ENCODE measurements around the gene C1orf21.

Gene C1orf21

GRCh38 chr1:184617433-184618029, 230.7 kb downstream of the C1orf21 start:
- Histone ChIP-seq H3K4me3 (ENCODE audit: low read depth, low read length) (no peak overlapping the region), H3K36me3 (ENCODE audit: control insufficient read depth, insufficient read depth, low read length) (no peaks in the 10 kb centered on the region), H3K27ac (ENCODE audit: low read depth, low read length) (no peak overlapping the region), H3K27me3 (ENCODE audit: control insufficient read depth, insufficient read depth, low read length) (no peaks in the 10 kb centered on the region), H3K4me1 (ENCODE audit: control insufficient read depth, insufficient read depth, low read length) (no peaks in the 10 kb centered on the region), H3K9ac (ENCODE audit: low read length) (no peak overlapping the region), H3K9me3 (ENCODE audit: control insufficient read depth, insufficient read depth, low read depth, low read length) (no peaks in the 10 kb centered on the region)

- no peaks in the 10 kb centered on the region for H3K4me1 ChIP-seq (ENCODE audit: control insufficient read depth, insufficient read depth, low read length)
- H3K9me3 ChIP-seq (ENCODE audit: control insufficient read depth, insufficient read depth, low read depth, low read length) = no peaks in the 10 kb centered on the region
- H3K36me3 ChIP-seq (ENCODE audit: control insufficient read depth, insufficient read depth, low read length) = no peaks in the 10 kb centered on the region
- H3K27ac ChIP-seq (ENCODE audit: low read depth, low read length) = no peak overlapping the region
- H3K9ac ChIP-seq (ENCODE audit: low read length) = no peak overlapping the region
- H3K27me3 ChIP-seq (ENCODE audit: control insufficient read depth, insufficient read depth, low read length) = no peaks in the 10 kb centered on the region
- no peak overlapping the region for H3K4me3 ChIP-seq (ENCODE audit: low read depth, low read length)
These were observed 232.0 kb downstream of the C1orf21 start for GRCh38 chr1:184618851-184619250.

- no peaks in the 10 kb centered on the region for H3K9me3 ChIP-seq (ENCODE audit: control insufficient read depth, insufficient read depth, low read depth, low read length)
- H3K4me1 ChIP-seq (ENCODE audit: control insufficient read depth, insufficient read depth, low read length) = peaks cover 5% of the 10 kb centered on the region; the same call in 1 of the 2 replicates
- no peaks in the 10 kb centered on the region for H3K27me3 ChIP-seq (ENCODE audit: control insufficient read depth, insufficient read depth, low read length)
- no peaks in the 10 kb centered on the region for H3K36me3 ChIP-seq (ENCODE audit: control insufficient read depth, insufficient read depth, low read length)
- no peak overlapping the region for H3K4me3 ChIP-seq (ENCODE audit: low read depth, low read length)
- H3K27ac ChIP-seq (ENCODE audit: low read depth, low read length) = no peak overlapping the region
- no peak overlapping the region for H3K9ac ChIP-seq (ENCODE audit: low read length)
These were observed 233.6 kb downstream of the C1orf21 start for GRCh38 chr1:184620469-184620868.

GRCh38 chr1:184621260-184621659, 234.4 kb downstream of the C1orf21 start:
- Histone ChIP-seq H3K36me3 (ENCODE audit: control insufficient read depth, insufficient read depth, low read length) (no peaks in the 10 kb centered on the region), H3K4me3 (ENCODE audit: low read depth, low read length) (no peak overlapping the region), H3K9ac (ENCODE audit: low read length) (no peak overlapping the region), H3K27me3 (ENCODE audit: control insufficient read depth, insufficient read depth, low read length) (no peaks in the 10 kb centered on the region), H3K27ac (ENCODE audit: low read depth, low read length) (no peak overlapping the region), H3K4me1 (ENCODE audit: control insufficient read depth, insufficient read depth, low read length) (peaks cover 5% of the 10 kb centered on the region; the same call in 1 of the 2 replicates), H3K9me3 (ENCODE audit: control insufficient read depth, insufficient read depth, low read depth, low read length) (no peaks in the 10 kb centered on the region)

GRCh38 chr1:184622136-184622823, 235.5 kb downstream of the C1orf21 start:
- H3K27me3 ChIP-seq (ENCODE audit: control insufficient read depth, insufficient read depth, low read length) = no peaks in the 10 kb centered on the region

GRCh38 chr1:184623404-184623803, 236.6 kb downstream of the C1orf21 start:
- Histone ChIP-seq H3K27ac (ENCODE audit: low read depth, low read length) (no peak overlapping the region), H3K4me3 (ENCODE audit: low read depth, low read length) (no peak overlapping the region), H3K36me3 (ENCODE audit: control insufficient read depth, insufficient read depth, low read length) (no peaks in the 10 kb centered on the region), H3K4me1 (ENCODE audit: control insufficient read depth, insufficient read depth, low read length) (peaks cover 5% of the 10 kb centered on the region; the same call in 1 of the 2 replicates), H3K27me3 (ENCODE audit: control insufficient read depth, insufficient read depth, low read length) (no peaks in the 10 kb centered on the region), H3K9ac (ENCODE audit: low read length) (no peak overlapping the region), H3K9me3 (ENCODE audit: control insufficient read depth, insufficient read depth, low read depth, low read length) (no peaks in the 10 kb centered on the region)

More at GRCh38 chr1:184622136-184622823, 235.5 kb downstream of the C1orf21 start:
- no peaks in the 10 kb centered on the region for H3K36me3 ChIP-seq (ENCODE audit: control insufficient read depth, insufficient read depth, low read length)
- H3K9me3 ChIP-seq (ENCODE audit: control insufficient read depth, insufficient read depth, low read depth, low read length) = no peaks in the 10 kb centered on the region
- H3K4me3 ChIP-seq (ENCODE audit: low read depth, low read length) = no peak overlapping the region
- H3K9ac ChIP-seq (ENCODE audit: low read length) = no peak overlapping the region
- H3K4me1 ChIP-seq (ENCODE audit: control insufficient read depth, insufficient read depth, low read length) = peaks cover 5% of the 10 kb centered on the region; the same call in 1 of the 2 replicates
- H3K27ac ChIP-seq (ENCODE audit: low read depth, low read length) = no peak overlapping the region

- H3K4me1 ChIP-seq (ENCODE audit: control insufficient read depth, insufficient read depth, low read length) = peaks cover 5% of the 10 kb centered on the region; the same call in 1 of the 2 replicates
- H3K27me3 ChIP-seq (ENCODE audit: control insufficient read depth, insufficient read depth, low read length) = no peaks in the 10 kb centered on the region
- H3K9me3 ChIP-seq (ENCODE audit: control insufficient read depth, insufficient read depth, low read depth, low read length) = no peaks in the 10 kb centered on the region
- H3K27ac ChIP-seq (ENCODE audit: low read depth, low read length) = no peak overlapping the region
- no peak overlapping the region for H3K9ac ChIP-seq (ENCODE audit: low read length)
- no peak overlapping the region for H3K4me3 ChIP-seq (ENCODE audit: low read depth, low read length)
- H3K36me3 ChIP-seq (ENCODE audit: control insufficient read depth, insufficient read depth, low read length) = no peaks in the 10 kb centered on the region
These were observed 237.2 kb downstream of the C1orf21 start for GRCh38 chr1:184624051-184624450.

GRCh38 chr1:184624626-184625025, 237.8 kb downstream of the C1orf21 start:
- no peak overlapping the region for H3K4me3 ChIP-seq (ENCODE audit: low read depth, low read length)
- peaks cover 5% of the 10 kb centered on the region for H3K4me1 ChIP-seq (ENCODE audit: control insufficient read depth, insufficient read depth, low read length)
- H3K27me3 ChIP-seq (ENCODE audit: control insufficient read depth, insufficient read depth, low read length) = no peaks in the 10 kb centered on the region
- no peak overlapping the region for H3K27ac ChIP-seq (ENCODE audit: low read depth, low read length)
- H3K36me3 ChIP-seq (ENCODE audit: control insufficient read depth, insufficient read depth, low read length) = no peaks in the 10 kb centered on the region
- no peaks in the 10 kb centered on the region for H3K9me3 ChIP-seq (ENCODE audit: control insufficient read depth, insufficient read depth, low read depth, low read length)
- H3K9ac ChIP-seq (ENCODE audit: low read length) = no peak overlapping the region

- no peaks in the 10 kb centered on the region for H3K9me3 ChIP-seq (ENCODE audit: control insufficient read depth, insufficient read depth, low read depth, low read length)
- H3K4me3 ChIP-seq (ENCODE audit: low read depth, low read length) = no peak overlapping the region
- no peaks in the 10 kb centered on the region for H3K36me3 ChIP-seq (ENCODE audit: control insufficient read depth, insufficient read depth, low read length)
- H3K4me1 ChIP-seq (ENCODE audit: control insufficient read depth, insufficient read depth, low read length) = peaks cover 5% of the 10 kb centered on the region
- no peak overlapping the region for H3K27ac ChIP-seq (ENCODE audit: low read depth, low read length)
- no peaks in the 10 kb centered on the region for H3K27me3 ChIP-seq (ENCODE audit: control insufficient read depth, insufficient read depth, low read length)
- no peak overlapping the region for H3K9ac ChIP-seq (ENCODE audit: low read length)
These were observed 238.4 kb downstream of the C1orf21 start for GRCh38 chr1:184625271-184625670.

GRCh38 chr1:184626076-184627006, 239.5 kb downstream of the C1orf21 start:
- Histone ChIP-seq H3K9me3 (ENCODE audit: control insufficient read depth, insufficient read depth, low read depth, low read length) (no peaks in the 10 kb centered on the region), H3K4me3 (ENCODE audit: low read depth, low read length) (no peak overlapping the region), H3K27ac (ENCODE audit: low read depth, low read length) (no peak overlapping the region), H3K4me1 (ENCODE audit: control insufficient read depth, insufficient read depth, low read length) (peaks cover 5% of the 10 kb centered on the region), H3K36me3 (ENCODE audit: control insufficient read depth, insufficient read depth, low read length) (no peaks in the 10 kb centered on the region), H3K27me3 (ENCODE audit: control insufficient read depth, insufficient read depth, low read length) (no peaks in the 10 kb centered on the region), H3K9ac (ENCODE audit: low read length) (no peak overlapping the region)

- Histone ChIP-seq H3K4me1 (ENCODE audit: control insufficient read depth, insufficient read depth, low read length) (peaks cover 5% of the 10 kb centered on the region), H3K27ac (ENCODE audit: low read depth, low read length) (no peak overlapping the region), H3K9me3 (ENCODE audit: control insufficient read depth, insufficient read depth, low read depth, low read length) (no peaks in the 10 kb centered on the region), H3K36me3 (ENCODE audit: control insufficient read depth, insufficient read depth, low read length) (no peaks in the 10 kb centered on the region), H3K4me3 (ENCODE audit: low read depth, low read length) (no peak overlapping the region), H3K9ac (ENCODE audit: low read length) (no peak overlapping the region), H3K27me3 (ENCODE audit: control insufficient read depth, insufficient read depth, low read length) (no peaks in the 10 kb centered on the region)
These were observed 240.1 kb downstream of the C1orf21 start for GRCh38 chr1:184627007-184627341.
